SIG-M5 (cell line): Measurements from ENCODE around the gene SLC30A3.

Experiments used
- DNase-seq: peaks from one replicate; lab custom pipeline; 2025; lab: John Stamatoyannopoulos, UW

Gene SLC30A3

DNA sequence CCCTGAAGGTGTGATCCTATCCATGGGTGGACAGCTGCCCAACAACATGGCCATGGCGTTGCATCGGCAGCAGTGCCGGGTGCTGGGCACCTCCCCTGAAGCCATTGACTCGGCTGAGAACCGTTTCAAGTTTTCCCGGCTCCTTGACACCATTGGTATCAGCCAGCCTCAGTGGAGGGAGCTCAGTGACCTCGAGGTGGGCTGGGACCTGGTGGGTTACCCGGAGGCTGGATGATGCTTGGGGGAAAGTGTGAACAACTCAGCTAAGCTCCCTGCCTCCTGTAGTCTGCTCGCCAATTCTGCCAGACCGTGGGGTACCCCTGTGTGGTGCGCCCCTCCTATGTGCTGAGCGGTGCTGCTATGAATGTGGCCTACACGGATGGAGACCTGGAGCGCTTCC lies 29.5 kb downstream of the SLC30A3 start:
- DNase-seq, result no peak

DNA sequence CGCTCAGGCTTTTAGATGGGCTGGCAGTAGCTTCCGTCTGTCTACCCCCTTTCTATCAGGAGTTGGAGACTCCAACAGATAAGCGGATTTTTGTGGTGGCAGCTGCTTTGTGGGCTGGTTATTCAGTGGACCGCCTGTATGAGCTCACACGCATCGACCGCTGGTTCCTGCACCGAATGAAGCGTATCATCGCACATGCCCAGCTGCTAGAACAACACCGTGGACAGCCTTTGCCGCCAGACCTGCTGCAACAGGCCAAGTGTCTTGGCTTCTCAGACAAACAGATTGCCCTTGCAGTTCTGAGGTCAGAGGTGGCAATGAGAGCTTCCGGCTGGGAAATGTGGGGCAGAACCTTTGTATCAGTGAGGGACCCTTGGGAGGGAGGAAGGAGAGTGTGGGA lies 30.9 kb downstream of the SLC30A3 start:
- no peak for DNase-seq

DNA sequence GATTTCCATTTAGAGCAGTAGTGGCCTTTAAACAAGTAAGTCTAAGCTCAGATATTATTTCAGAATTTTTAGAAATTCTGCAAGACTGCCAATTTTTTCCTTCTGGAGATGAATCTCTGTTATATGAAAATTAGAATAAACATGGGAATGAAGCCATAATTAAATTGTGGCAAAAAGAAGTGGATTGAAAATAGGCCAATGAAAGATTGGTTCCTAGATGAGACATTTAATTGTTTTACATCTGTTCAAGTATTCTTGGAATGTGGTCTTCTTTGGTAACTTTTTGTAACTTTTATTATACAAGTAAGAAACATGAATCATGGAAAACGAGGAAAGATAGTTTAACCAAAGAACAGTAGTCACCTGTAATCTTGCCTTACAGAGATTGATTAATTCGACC lies 35.3 kb downstream of the SLC30A3 start:
- no peak for DNase-seq

DNA sequence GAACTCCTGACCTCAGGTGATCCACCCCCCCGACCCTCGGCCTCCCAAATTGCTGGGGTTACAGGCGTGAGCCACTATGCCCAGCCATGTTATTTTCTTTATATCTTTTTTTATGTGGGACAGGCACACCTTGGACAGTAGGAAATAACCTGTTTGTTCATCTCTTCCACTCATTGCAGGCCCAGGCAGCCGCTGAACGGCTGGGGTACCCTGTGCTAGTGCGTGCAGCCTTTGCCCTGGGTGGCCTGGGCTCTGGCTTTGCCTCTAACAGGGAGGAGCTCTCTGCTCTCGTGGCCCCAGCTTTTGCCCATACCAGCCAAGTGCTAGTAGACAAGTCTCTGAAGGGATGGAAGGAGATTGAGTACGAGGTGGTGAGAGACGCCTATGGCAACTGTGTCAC lies 37.3 kb downstream of the SLC30A3 start:
- DNase-seq, result no peak

DNA sequence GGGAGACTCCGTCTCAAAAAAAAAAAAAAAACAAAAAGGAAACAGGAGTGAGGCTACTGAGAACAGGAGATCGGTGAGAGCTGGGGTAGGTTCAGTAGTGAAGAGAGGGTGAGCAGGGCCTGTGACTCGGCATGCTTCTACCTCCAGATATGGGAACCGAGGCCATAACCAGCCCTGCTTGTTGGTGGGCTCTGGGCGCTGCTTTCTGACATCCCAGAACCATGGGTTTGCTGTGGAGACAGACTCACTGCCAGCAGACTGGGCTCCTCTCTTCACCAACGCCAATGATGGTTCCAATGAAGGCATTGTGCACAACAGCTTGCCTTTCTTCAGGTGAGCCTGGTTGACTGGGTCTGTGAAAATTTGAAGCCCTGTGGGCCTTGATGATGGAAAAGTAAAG lies 39.4 kb downstream of the SLC30A3 start:
- no peak for DNase-seq

DNA sequence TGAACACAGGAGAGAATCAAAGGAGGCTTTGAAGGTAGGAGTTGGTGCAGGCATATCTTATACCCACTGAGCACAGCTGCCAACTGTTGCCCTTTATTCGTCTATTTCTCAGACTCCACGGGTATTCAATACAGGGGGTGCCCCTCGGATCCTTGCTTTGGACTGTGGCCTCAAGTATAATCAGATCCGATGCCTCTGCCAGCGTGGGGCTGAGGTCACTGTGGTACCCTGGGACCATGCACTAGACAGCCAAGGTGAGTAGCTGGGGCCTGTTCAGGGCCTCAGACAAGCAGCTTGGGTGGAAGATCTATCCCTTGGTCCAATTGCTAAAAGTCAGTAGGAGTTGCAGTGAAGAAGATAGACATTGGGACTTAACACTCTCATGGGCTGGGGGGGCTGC lies 40.4 kb downstream of the SLC30A3 start:
- no peak for DNase-seq

DNA sequence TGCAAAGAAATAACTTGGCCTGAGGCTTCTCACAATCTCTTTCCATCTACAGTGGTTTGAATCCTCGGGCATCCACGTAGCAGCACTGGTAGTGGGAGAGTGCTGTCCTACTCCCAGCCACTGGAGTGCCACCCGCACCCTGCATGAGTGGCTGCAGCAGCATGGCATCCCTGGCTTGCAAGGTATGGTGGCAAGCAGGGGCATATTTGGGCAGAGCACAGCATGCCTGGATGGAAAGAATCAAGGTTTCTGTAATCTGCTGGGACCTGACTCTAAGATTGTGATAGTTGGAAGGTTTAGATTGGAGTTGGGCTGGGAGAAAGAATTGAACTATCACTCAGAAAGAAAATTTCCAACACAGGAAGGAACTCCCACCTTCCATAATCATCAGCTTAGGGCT lies 41.7 kb downstream of the SLC30A3 start:
- DNase-seq, result no peak

DNA sequence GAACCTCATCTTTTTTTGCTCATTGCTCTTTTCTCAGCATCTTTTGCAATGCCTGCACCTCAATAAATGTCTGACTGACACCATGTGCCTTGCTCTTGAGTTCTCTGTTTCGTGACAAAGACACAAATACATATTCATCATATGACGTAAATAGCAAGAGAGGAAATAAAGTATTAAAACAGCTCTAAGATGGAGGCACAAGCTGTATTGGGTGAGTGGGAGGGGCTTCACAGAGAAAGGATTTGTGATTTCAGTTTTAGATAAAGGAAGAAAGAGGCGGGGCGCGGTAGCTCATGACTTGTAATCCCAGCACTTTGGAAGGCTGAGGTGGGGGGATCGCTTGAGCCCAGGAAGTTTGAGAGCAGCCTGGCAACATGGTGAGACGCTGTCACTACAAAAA lies 42.8 kb downstream of the SLC30A3 start:
- no peak for DNase-seq

DNA sequence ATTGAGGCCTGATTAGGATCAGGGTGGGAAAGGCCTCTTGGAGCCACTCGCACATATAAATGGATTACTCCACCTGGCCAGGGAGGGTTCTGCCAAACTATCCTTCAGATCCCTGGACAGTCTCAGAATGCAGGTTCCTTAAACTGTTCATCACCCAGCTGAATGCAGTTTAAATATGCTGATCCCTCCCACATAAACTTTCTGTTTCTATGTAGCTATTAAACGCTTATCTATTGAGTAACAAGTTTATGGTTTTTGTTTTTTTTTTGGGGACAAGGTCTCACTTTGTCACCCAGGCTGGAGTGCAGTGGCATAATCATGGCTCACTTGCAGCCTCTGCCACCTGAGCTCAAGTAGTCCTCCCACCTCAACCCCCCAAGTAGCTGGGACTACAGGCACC lies 43.8 kb downstream of the SLC30A3 start:
- DNase-seq, result no peak

DNA sequence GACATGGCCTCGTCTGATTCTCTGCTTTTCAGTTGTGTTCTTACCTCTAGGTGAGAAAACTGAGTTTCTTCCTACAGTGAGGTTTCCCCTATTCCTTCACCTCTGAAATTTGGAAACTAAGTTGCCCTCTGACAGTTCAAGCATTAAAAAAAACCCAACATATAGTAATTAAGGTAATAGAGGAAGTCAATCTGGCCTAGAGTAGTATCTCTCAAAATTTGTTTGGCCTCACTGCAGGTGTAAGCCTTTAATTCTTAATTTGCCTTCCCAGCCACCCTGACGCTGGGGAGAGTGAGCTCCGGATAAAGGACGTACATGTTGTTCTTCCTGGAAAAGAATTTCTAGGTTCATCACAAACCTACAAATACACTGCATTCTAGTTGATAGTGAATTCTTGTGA lies 44.2 kb downstream of the SLC30A3 start:
- DNase-seq, result no peak

DNA sequence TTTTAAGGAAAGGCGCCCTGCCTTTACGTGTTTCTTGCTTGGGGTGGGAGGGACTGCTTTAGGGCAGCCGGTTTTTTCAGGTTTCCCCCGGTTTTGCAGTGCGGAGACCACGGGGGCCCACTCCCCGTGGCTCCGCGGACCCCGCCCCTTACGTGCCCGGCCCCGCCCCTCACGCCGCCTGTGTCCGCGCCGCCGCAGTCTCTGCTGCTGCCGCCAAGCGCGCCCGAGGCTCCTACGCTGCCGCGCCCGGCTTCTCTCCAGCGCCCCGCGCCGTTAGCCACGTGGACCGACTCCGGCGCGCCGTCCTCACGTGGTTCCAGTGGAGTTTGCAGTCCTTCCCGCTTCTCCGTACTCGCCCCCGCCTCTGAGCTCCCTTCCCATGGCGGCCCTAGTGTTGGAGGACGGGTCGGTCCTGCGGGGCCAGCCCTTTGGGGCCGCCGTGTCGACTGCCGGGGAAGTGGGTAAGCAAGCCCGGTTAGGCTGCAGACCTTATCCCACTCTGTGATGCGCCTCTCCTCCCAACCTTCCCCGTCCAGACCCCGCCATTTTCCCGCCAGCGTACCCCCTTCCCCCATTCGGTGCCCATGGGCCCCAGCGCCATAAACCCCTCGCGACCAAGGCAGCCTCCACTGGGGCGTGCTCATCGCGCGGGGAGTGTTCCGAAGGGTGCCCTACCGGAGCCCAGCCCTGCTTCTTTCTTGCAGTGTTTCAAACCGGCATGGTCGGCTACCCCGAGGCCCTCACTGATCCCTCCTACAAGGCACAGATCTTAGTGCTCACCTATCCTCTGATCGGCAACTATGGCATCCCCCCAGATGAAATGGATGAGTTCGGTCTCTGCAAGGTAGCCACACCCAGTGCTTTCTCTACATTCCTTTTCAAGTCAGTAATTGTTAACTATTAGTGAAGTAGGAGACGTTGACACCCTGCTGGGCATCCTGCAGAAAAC lies 45.4 kb downstream of the SLC30A3 start, which contains the start of gene CAD:
Gene CAD (plus strand): TSS at position 197 of the 949 bp plus-strand sequence. CDS start 183 bp downstream, at position 380.
- peak; percentile 58 for DNase-seq

DNA sequence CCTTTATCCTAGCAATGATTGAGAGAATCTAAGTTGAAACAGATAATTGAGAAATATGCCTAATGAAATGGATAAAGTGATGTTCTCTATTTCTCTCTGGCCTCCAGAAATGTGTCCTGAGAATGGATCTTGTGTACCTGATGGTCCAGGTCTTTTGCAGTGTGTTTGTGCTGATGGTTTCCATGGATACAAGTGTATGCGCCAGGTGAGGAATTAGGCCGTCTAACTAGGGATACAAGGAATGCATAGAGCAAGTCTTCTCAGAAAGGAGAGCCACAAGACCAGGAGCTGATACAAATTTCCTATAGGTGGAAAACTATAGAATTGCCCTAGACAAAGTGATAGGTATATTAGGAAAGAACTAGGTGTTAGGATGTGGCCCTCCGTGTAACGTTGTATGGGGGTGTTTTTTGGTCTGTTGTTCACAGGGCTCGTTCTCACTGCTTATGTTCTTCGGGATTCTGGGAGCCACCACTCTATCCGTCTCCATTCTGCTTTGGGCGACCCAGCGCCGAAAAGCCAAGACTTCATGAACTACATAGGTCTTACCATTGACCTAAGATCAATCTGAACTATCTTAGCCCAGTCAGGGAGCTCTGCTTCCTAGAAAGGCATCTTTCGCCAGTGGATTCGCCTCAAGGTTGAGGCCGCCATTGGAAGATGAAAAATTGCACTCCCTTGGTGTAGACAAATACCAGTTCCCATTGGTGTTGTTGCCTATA lies 46.3 kb downstream of the SLC30A3 start:
- DNase-seq, result no peak

DNA sequence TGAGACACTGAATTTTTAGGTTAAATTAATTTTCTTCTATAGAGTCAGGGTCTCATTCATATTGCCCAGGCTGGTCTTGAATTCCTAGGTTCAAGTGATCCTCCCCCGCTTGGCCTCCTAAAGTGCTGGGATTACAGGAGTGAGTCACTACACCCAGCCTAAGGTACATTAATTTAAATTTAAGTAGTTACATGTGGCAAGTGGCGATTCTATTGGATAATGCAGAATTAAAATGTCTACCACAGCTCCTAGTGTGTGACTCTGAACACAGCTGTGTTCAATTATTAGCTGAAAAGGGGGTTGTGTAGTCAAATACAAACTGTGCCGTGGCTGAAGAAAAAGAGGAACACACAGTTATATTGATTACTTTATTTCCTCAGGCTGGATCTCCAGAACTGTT lies 47.9 kb downstream of the SLC30A3 start:
- no peak for DNase-seq

DNA sequence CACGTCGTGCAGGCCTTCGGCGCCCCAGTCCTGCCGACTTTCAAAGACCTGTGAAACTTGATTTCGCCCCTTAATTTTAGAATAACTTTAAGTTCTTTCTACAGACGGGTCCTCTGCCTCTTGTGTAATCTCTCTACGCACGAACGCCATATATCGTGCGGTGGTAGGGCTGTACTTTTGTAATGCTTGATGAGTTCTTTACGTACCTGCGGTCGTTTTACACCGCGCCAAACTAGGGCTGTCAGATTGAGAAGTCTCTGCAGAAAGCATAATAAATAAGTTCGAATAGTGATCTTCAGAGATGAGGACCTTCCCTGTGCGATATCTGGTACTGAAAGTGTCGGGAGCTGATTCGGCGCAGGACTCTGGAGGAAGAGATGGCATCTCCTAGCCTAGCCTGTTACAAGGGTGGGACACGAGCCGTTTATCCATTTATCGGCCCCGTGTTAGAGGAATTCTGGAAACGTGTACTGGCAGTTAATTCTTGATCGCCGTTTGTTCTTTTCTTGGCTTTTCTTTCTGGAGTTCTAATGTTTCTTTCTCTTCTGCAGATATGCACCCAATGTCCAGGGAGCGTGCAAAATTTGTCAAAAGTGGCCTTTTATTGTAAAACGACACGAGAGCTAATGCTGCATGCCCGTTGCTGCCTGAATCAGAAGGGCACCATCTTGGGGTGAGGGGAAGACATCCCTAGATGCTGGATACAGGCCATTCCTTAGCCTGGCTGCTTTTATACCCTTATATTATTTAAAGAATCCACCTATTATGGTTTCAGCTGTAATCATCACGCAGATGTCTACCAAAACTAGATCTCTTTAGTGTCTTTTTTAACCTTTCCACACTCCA lies 50.0 kb downstream of the SLC30A3 start:
- DNase-seq, result no peak

DNA sequence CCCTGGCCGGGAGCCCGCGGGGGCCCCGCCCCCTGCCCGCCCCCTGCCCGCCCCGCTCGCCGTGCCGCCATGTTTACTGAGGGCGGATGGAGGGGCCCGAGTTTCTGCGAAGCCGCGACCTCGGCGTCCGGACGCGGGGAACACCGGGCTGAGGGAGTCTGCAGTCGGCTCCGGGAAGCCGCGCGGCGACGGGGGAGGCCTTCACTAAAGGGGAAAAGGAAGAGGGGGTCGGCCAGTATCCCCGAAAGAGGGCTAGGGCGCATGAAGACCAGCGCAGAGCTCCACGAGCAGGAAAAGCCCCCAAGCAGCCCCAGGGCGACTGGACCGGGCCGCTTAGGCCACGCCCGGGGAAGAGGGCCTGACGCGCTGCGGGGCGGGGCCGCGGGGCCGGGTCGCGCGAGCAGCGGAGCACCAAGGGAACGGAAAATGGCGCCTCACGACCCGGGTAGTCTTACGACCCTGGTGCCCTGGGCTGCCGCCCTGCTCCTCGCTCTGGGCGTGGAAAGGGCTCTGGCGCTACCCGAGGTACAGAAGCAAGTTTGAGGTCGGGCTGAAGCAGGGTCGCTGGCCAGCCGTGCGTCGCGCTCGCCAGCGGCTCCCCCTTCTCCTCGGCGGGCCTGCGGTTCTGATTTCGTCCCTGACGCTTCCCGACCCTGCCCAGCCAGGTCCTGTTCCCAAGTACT lies 50.8 kb downstream of the SLC30A3 start, which contains the start of the genes ATRAID and SLC5A6:
Gene ATRAID (plus strand): TSS at position 99 of the 683 bp plus-strand sequence. CDS start 328 bp downstream, at position 427.
Gene SLC5A6 (minus strand): TSS at position 326 of the 683 bp plus-strand sequence. CDS start 4,618 bp downstream, outside the sequence.
- no peak for DNase-seq

DNA sequence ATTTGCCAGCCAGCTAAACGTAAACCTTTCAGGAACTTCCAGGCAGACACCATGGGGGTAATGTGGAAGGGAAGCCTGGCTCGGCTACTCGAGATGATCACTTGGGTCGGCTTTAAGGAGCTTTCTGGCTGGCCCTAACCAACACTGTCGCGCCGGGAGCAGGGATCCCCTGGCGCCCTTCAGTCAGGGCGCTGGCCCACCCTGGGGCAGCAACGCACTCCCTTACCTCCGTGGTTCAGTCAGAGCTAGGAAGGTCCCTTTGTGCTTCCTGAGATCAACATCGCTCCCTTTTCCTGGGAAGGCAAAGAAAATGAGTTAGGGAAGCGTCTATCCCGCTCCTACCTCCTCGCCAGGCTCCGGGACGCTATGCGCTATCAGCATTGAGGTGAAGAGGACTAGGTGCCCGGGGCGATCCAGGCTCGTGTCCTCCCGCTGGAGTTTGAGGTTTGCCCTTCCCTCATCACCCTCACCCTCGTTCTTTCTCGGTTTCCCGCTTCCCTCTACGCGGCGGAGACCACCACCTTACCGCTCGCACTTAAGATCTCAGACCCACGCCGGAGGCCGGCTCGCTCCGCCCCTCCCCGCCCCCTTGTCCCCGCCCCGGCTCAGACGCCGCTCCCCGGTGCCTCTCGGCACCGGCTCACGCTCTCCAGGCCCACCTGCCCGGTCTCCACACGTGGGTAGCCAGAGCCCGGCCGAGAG lies 51.5 kb downstream of the SLC30A3 start:
- DNase-seq, result no peak

DNA sequence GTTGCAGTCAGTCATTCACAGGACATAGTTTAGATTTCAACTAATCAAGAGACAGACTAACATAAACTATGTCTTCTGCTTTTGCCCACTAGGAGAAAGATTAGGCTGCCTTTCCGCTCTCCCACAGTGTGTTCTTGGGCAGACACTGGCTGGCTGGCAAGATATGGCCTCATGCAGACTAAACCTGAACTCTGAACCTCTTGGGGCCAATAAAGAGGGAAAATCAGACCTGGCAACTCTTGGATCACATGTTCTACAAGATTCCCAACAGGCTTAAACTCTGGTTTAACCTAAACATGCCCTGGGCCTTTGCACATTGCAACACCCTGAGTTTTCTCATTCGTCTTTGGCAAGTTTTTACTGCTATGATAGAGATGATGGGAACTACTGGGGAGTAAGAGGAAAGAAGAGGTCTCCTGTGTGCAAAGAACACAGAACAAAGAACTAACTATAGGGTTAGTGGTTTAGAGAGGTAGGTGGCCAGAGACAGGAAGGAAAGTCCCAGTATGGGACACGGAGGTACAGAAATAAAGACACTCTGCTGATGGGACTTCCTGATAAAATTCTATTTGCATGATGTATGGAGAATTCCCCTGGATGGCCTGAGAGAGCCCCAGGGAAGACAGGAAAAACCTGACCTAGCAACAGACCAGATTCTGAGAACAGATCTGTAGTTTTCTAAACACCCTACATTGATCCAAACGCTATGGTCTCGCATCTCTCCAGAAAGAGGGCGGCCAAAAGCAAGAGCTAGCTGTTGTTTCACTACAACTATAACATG lies 53.0 kb downstream of the SLC30A3 start:
- DNase-seq, result no peak

DNA sequence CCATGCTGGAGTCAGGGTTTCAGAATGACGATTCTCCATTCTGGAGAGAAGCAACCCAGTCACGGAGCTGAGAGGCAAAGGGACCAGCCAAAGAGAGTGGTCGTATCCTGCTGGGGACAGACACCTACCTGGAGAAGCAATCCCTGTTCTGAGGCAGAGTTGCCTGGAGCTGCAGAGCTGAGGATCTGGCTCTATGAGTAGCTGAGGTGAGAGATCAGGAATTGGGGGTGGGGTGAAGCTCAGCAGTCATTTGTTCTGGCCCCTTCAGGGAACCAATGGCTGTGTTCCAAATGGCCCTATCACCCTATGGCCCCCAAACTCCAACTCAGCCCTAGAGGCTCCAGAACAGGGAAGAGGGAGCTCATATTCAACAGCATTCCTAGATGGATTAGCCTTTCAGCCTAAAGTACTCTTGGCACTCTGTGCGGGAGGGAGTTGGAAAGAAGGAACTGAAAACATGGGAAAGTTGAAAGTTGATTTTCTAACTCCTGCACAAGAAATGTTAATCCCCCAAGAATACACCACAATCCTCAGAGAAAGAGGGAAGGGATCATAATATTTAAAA lies 54.3 kb downstream of the SLC30A3 start:
- DNase-seq, result no peak

DNA sequence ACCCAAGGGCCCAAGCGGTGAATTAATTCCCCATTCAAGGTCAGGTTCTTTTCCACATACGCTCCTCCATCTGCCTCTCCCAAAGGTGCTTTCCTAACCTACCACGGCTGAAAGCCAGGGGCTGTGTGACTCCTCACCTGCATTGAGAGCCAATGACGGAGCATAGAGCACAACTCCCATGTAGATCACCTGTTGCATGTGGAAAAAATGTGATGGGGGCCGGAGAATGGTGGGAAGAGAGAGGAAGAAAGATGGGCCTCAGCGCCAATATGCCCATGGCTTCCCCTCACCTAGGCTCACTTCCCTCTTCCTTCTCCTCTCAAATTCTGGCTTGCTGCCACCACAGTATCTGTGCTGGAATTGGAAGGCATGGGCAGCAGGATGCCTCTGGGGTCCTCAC lies 56.5 kb downstream of the SLC30A3 start:
- no peak for DNase-seq

DNA sequence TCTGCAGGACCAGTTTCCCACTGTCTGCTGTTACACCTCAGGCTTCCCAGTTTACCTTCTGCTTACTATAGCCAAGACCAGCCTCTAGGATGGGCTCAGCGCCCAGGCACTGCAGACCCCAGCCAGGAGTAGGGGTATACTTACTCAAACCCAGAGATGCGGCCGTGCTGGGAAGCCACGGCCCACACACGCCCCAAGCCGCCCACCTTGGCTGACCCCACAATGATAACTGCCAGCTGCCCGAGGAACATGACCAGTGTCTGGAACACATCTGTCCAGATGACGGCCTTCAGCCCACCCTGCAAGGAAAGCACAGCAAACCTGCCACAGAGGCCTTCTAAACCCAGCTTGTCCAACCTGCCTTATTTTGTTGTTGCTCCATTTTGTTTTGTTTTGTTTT lies 57.6 kb downstream of the SLC30A3 start:
- DNase-seq, result no peak
